ENCODE results near the gene MPDZ.

DNA sequence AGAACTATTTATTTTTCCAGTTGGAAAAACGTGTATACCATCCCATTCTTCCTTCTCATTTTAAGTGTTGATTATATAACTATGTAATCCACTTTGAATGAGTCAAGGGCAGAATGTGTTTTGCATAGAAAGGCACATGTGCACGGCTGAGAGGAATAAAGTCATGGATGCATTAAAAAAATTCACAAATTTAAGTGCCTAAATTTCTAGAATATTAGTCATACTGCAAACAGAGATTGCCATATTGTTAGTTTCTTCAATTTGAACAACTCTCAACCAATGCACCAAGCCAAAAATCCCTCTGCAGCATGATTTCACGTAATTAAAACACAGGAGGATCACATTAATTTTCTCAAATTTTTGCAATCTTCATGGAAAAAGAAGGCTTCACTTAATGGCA lies 166.3 kb downstream of the MPDZ start:
- no peak for TF ChIP-seq POLR2A (IDR thresholded peaks at IDR 0.05)
- TF ChIP-seq, protein P1, sequence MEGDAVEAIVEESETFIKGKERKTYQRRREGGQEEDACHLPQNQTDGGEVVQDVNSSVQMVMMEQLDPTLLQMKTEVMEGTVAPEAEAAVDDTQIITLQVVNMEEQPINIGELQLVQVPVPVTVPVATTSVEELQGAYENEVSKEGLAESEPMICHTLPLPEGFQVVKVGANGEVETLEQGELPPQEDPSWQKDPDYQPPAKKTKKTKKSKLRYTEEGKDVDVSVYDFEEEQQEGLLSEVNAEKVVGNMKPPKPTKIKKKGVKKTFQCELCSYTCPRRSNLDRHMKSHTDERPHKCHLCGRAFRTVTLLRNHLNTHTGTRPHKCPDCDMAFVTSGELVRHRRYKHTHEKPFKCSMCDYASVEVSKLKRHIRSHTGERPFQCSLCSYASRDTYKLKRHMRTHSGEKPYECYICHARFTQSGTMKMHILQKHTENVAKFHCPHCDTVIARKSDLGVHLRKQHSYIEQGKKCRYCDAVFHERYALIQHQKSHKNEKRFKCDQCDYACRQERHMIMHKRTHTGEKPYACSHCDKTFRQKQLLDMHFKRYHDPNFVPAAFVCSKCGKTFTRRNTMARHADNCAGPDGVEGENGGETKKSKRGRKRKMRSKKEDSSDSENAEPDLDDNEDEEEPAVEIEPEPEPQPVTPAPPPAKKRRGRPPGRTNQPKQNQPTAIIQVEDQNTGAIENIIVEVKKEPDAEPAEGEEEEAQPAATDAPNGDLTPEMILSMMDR (IDR thresholded peaks at IDR 0.05): no peak
